ENCODE measurements around the gene TRAF7. TPM values are rescaled to one million over a fixed set of nuclear protein-coding genes. Genes with fewer than 3 reads are reported as not detected.

The TRAF7 gene
- total and polyA plus RNA-seq, 2 of the 8 experiments (the other 6 are each of a cell fraction or from before 2014, with no cell fraction given) = 96.8 to 148 TPM

DNA sequence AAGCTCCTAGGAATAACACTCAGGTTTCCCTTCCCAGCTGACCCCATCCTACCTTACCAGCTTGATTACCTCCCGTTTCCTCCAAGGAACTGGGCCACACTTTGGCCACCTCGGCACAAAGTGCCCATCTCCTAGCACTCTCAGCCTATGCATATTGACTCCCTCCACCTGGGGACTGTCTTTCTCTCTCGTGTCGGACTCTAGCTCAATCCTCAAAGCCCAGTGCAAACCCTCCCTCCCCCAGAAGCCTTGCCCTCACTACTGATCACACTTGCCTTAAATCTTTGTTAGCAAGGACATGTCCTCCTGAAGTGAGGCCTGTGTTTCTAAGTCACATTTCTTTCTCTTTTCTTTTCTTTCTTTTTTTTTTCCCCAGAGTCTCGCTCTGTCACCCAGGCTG lies 9.7 kb upstream of the TRAF7 start (continued):
- TF ChIP-seq RXRA (IDR thresholded peaks at IDR 0.05; ENCODE audit: insufficient read depth, low read depth, low read length) (no peak), SP2 (IDR thresholded peaks at IDR 0.05; ENCODE audit: low read length) (no peak), RFX5 (IDR thresholded peaks at IDR 0.05; ENCODE audit: borderline replicate concordance, low read depth, low read length) (no peak), GTF2F1 (IDR thresholded peaks at IDR 0.05; ENCODE audit: borderline replicate concordance, low read depth, low read length) (no peak), POLR2AphosphoS5 (IDR thresholded peaks at IDR 0.05; ENCODE audit: low read depth, low read length) (no peak), ASH2L (IDR thresholded peaks at IDR 0.05; ENCODE audit: low read length) (no peak), TBP (IDR thresholded peaks at IDR 0.05; ENCODE audit: low read depth, low read length) (no peak)
- TF ChIP-seq, protein P1, sequence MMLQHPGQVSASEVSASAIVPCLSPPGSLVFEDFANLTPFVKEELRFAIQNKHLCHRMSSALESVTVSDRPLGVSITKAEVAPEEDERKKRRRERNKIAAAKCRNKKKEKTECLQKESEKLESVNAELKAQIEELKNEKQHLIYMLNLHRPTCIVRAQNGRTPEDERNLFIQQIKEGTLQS (IDR thresholded peaks at IDR 0.05; ENCODE audit: insufficient read depth, low read depth, low read length) = no peak
